Endothelial cell of umbilical vein (primary cell): ENCODE data around the gene CCHCR1. TPM values are rescaled to one million over a fixed set of nuclear protein-coding genes. Genes with fewer than 3 reads are reported as not detected.

Experiments
- BruUV-seq: library from RNA; stranded (reverse); fragments of 400-500 nt; replicated peaks from 2 replicates; lab custom pipeline; 2021; lab: Mats Ljungman, UMichigan
- CTCF ChIA-PET: fragments of 300-600, 350-600 bp; sonication (Branson Sonifier 250); formaldehyde crosslinking; loops from one replicate; lab custom pipeline; 2021; ENCODE audit warnings: antibody characterized with exemption, inconsistent platforms; lab: Charles Lee
- POLR2A ChIA-PET: fragments of 300-600, 350-600 bp; sonication (Branson Sonifier 250); formaldehyde crosslinking; loops from one replicate; lab custom pipeline; 2021; ENCODE audit warnings: antibody characterized with exemption, inconsistent platforms; lab: Charles Lee
- DNase-seq: peaks from one replicate; pipeline ENCODE4 v3.0.0-alpha.2; 2011; ENCODE audit warnings: low read depth, low spot score
- FAIRE-seq: peaks from 2 replicates; lab custom pipeline; 2011; peaks lifted over from hg19 to GRCh38; lab: Jason Lieb, UNC
- H2AFZ ChIP-seq: 2 replicates; pipeline ENCODE4 v1.6.0; 2012; ENCODE audit warnings: low read depth, low read length, control low read depth, inconsistent platforms
- H3K27ac ChIP-seq: 2 replicates; pipeline ENCODE4 v1.5.1; 2011; ENCODE audit warnings: low read depth, mild to moderate bottlenecking, control low read depth, low read length, moderate library complexity; ENCODE audit not compliant: insufficient read depth
- H3K27me3 ChIP-seq, 2 experiments: 2 replicates each; pipeline versions ENCODE4 v1.6.0 to v1.6.1; 2011; ENCODE audit warnings: low read length in 2 of 2, mixed read lengths in 1 of 2; ENCODE audit not compliant: control insufficient read depth in 2 of 2, insufficient read depth in 2 of 2
- H3K36me3 ChIP-seq, 2 experiments: 2 replicates in 1 of 2; 3 replicates in 1 of 2; pipeline ENCODE4 v1.5.1; 2011; ENCODE audit warnings: low read length in 2 of 2, mild to moderate bottlenecking in 1 of 2, moderate library complexity in 1 of 2; ENCODE audit not compliant: control insufficient read depth in 2 of 2, insufficient read depth in 2 of 2; ENCODE audit errors: extremely low read depth in 1 of 2
- H3K4me1 ChIP-seq: 3 replicates; pipeline ENCODE4 v1.5.1; 2011; ENCODE audit warnings: mild to moderate bottlenecking, low read length; ENCODE audit not compliant: control insufficient read depth, insufficient read depth; ENCODE audit errors: extremely low read depth
- H3K4me2 ChIP-seq: 2 replicates; pipeline ENCODE4 v1.6.1; 2011; ENCODE audit warnings: low read length, control low read depth, mixed read lengths; ENCODE audit not compliant: insufficient read depth
- H3K4me3 ChIP-seq, 3 experiments: fragments of 200-600 bp in 1 of 3; sonication (generic), shearing (Covaris generic) in 1 of 3; replicated peaks in 1 of 3; 2 replicates each; pipeline ENCODE4 v1.5.1; 2011 to 2016; ENCODE audit warnings: control low read depth in 3 of 3, low read length in 3 of 3, mild to moderate bottlenecking in 2 of 3, inconsistent platforms in 1 of 3, low read depth in 1 of 3, moderate library complexity in 1 of 3; ENCODE audit not compliant: insufficient read depth in 1 of 3
- H3K79me2 ChIP-seq: 2 replicates; pipeline ENCODE4 v1.6.0; 2012; ENCODE audit warnings: low read length, inconsistent platforms; ENCODE audit not compliant: control insufficient read depth, insufficient read depth
- H3K9ac ChIP-seq: replicated peaks from 2 replicates; pipeline ENCODE3; 2011; ENCODE audit warnings: low read length, control low read depth; ENCODE audit not compliant: insufficient read depth; ENCODE audit errors: extremely low read depth
- H3K9me1 ChIP-seq: replicated peaks from 3 replicates; pipeline ENCODE4 v1.6.0; 2011; ENCODE audit warnings: mild to moderate bottlenecking, low read length; ENCODE audit not compliant: control insufficient read depth, insufficient read depth; ENCODE audit errors: extremely low read depth
- H3K9me3 ChIP-seq: replicated peaks from 2 replicates; pipeline ENCODE4 v1.5.1; 2012; ENCODE audit warnings: low read length, inconsistent platforms; ENCODE audit not compliant: control insufficient read depth, insufficient read depth
- H4K20me1 ChIP-seq: replicated peaks from 2 replicates; pipeline ENCODE3; 2011; ENCODE audit warnings: mild to moderate bottlenecking, low read length; ENCODE audit not compliant: control insufficient read depth, insufficient read depth; ENCODE audit errors: extremely low read depth
- EZH2 ChIP-seq: IDR thresholded peaks from 2 replicates; pipeline ENCODE4 v1.6.1; 2012; ENCODE audit warnings: borderline replicate concordance, low read depth, mild to moderate bottlenecking, moderate library complexity, low read length, inconsistent platforms; ENCODE audit not compliant: severe bottlenecking
- FOS ChIP-seq: IDR thresholded peaks from 2 replicates; pipeline ENCODE4 v1.6.1; 2011; ENCODE audit warnings: mild to moderate bottlenecking, low read length, moderate library complexity, borderline replicate concordance; ENCODE audit not compliant: insufficient read depth
- GATA2 ChIP-seq: IDR thresholded peaks from 2 replicates; pipeline ENCODE4 v1.7.0; 2011; ENCODE audit warnings: low read depth, mild to moderate bottlenecking, moderate library complexity, mixed read lengths, low read length; ENCODE audit not compliant: insufficient read length, insufficient read depth
- JUN ChIP-seq: IDR thresholded peaks from 2 replicates; pipeline ENCODE4 v1.6.1; 2011; ENCODE audit warnings: borderline replicate concordance, low read depth; ENCODE audit not compliant: insufficient read length, insufficient read depth
- MYC ChIP-seq: IDR thresholded peaks from one replicate; pipeline ENCODE4 v1.6.1; 2011; ENCODE audit warnings: mild to moderate bottlenecking, low read depth, low read length
- POLR2A ChIP-seq: IDR thresholded peaks from 2 replicates; pipeline ENCODE4 v1.6.1; 2012; ENCODE audit warnings: low read depth, mild to moderate bottlenecking, control low read depth, low read length
- POLR2AphosphoS5 ChIP-seq: IDR thresholded peaks from 2 replicates; pipeline ENCODE4 v1.6.1; 2012; ENCODE audit warnings: low read depth, mild to moderate bottlenecking, control low read depth, low read length, moderate library complexity; ENCODE audit not compliant: insufficient read depth
- dilution Hi-C: fragments of 300-500 bp; cut with MboI; formaldehyde crosslinking; loops from one replicate; pipeline ENCODE4 v1.15.0; 2019; ENCODE audit warnings: low sequenced_read_pairs; ENCODE audit not compliant: extremely low pct_ligation_motif_present
- intact Hi-C: fragments of 100-400 bp; cut with micrococcal nuclease; formaldehyde crosslinking; loops from one replicate; pipeline ENCODE4 v1.10.0; 2022
- polyA plus RNA-seq, 4 experiments: library from polyadenylated mRNA; depleted of rRNA in 3 of 4; stranded (reverse) in 3 of 4; unstranded in 1 of 4; fragments of >200 nt; gene quantifications; 2 replicates each; pipeline versions ENCODE4 v1.2.1 to v1.2.3, GENCODE V29; 2011 to 2012; ENCODE audit warnings: missing spikeins in 1 of 4
- total RNA-seq: library from RNA; stranded (reverse); gene quantifications from 2 replicates; pipeline ENCODE4 v1.2.3, GENCODE V29; 2021
- TF ChIP-seq, protein P1 (sequence below), 2 donors: IDR thresholded peaks; 1 replicate in 1 of 2; 2 replicates in 1 of 2; pipeline ENCODE4 v1.5.1; 2011; ENCODE audit warnings: low read length in 2 of 2, mild to moderate bottlenecking in 2 of 2, moderate library complexity in 2 of 2, control low read depth in 1 of 2, inconsistent platforms in 1 of 2, low read depth in 1 of 2; ENCODE audit not compliant: insufficient read depth in 1 of 2; ENCODE audit errors: extremely low read depth in 1 of 2
- TF ChIP-seq, protein P2 (sequence below): IDR thresholded peaks from 2 replicates; pipeline ENCODE4 v1.6.1; 2011; ENCODE audit not compliant: insufficient read depth, insufficient read length

CCHCR1 gene
- total and polyA plus RNA-seq, 2 donors (not counting 3 experiments of a cell fraction or from before 2014, with no cell fraction given) = 12.8 to 23.2 TPM

DNA sequence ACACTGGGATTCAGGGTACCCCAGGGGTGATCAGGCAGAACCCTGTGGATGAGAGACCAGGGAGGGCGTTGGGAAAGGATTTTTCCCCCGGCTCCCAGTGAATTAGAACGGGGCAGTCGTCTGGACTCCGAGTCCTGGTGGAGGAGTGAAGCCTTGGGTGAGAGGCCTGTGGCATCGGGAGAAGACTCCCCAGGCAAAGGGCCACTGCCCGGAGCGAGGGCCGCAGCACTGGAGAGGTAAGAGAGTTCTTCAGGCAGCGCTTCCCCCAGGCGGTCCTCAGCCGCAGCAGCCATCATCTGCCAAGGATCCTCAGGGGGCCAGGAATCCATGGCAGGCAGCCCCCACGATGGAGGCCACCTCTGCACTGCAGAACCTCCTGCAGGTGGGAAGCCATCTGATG is 45.9 kb downstream of the CCHCR1 start:
- ChIA-PET CTCF (interaction anchor here (3.5 to 8.2 kb wide), 2 partner anchors 9 to 25 kb away, joined by 14 to 102 read pairs; no protein-coding TSS in a partner anchor), POLR2A (no interaction called here)
- dilution Hi-C loops = no loop called here
- no peak overlapping the region for H3K4me3 ChIP-seq
- no peak overlapping the region for H3K9ac ChIP-seq
- H3K4me2 ChIP-seq = no peak overlapping the region
- DNase-seq (no peak), FAIRE-seq (no peak)
- intact Hi-C loops = no loop called here
- H3K27ac ChIP-seq = no peak overlapping the region
- no peaks in the 10 kb centered on the region for H3K9me3 ChIP-seq
- no TSS peak for BruUV-seq
- peaks cover 21% of the 10 kb centered on the region for H3K4me1 ChIP-seq
- no peaks in the 10 kb centered on the region for H3K36me3 ChIP-seq
- TF ChIP-seq MYC = no peak
- TF ChIP-seq FOS = no peak
- no peak for TF ChIP-seq JUN
- TF ChIP-seq POLR2A = no peak
- H2AFZ ChIP-seq = no peak overlapping the region
- H4K20me1 ChIP-seq = no peaks in the 10 kb centered on the region
- no peaks in the 10 kb centered on the region for H3K9me1 ChIP-seq
- peaks cover 5 to 15% of the 10 kb centered on the region in 2 experiments for H3K27me3 ChIP-seq
- no peaks in the 10 kb centered on the region for H3K79me2 ChIP-seq

DNA sequence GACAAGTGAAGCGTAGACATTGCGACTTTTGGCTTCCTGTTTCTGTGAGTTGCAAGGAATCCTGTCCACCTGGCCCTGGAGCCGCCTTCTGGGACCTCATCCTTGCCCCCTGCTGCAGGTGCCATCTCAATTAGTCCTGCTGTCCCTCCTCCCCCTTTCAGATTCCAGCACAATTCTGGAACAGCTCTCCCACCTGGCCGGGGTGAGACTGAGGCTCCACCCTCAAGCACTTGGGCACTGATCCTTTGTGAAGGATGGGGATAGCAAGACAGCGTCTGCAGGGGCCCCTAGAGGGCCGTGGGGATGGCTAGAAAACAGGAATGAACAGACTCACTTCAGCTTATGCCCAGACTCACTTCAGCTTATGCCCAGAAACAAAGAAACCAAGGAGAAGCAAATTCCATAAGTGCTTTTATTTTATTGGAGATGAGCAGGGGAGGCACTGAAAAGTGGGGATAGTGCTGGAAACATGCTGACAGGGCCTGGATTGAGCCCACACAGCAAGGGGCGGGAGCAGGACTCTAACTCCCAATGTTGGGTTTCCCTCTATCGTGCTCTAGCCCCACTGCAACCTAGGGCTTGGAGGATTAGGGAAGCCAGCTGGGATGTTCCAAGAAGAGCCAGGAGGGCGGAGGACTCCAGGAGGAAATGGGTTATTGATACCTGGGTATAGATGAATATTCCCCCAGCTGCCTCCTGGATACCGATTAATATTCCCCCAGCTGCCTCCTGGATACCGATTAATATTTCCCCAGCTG is 46.6 kb downstream of the CCHCR1 start:
- H3K4me2 ChIP-seq = no peak overlapping the region
- no peak overlapping the region for H3K9ac ChIP-seq
- H3K27me3 ChIP-seq = peaks cover 5 to 15% of the 10 kb centered on the region in 2 experiments
- no peaks in the 10 kb centered on the region for H3K79me2 ChIP-seq
- dilution Hi-C loops (no loop called here), intact Hi-C loops (no loop called here)
- H3K27ac ChIP-seq = no peak overlapping the region
- peaks cover 21% of the 10 kb centered on the region for H3K4me1 ChIP-seq
- ChIA-PET CTCF (interaction anchor here (0.7 to 1.7 kb wide), 2 partner anchors 24 to 41 kb away, joined by 3 to 10 read pairs; no protein-coding TSS in a partner anchor), POLR2A (no interaction called here)
- TF ChIP-seq FOS (no peak), EZH2 (no peak), MYC (no peak), GATA2 (no peak), JUN (no peak), POLR2AphosphoS5 (no peak), POLR2A (no peak)
- TF ChIP-seq, protein P1, sequence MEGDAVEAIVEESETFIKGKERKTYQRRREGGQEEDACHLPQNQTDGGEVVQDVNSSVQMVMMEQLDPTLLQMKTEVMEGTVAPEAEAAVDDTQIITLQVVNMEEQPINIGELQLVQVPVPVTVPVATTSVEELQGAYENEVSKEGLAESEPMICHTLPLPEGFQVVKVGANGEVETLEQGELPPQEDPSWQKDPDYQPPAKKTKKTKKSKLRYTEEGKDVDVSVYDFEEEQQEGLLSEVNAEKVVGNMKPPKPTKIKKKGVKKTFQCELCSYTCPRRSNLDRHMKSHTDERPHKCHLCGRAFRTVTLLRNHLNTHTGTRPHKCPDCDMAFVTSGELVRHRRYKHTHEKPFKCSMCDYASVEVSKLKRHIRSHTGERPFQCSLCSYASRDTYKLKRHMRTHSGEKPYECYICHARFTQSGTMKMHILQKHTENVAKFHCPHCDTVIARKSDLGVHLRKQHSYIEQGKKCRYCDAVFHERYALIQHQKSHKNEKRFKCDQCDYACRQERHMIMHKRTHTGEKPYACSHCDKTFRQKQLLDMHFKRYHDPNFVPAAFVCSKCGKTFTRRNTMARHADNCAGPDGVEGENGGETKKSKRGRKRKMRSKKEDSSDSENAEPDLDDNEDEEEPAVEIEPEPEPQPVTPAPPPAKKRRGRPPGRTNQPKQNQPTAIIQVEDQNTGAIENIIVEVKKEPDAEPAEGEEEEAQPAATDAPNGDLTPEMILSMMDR (IDR thresholded peaks at IDR 0.05; ENCODE audit: extremely low read depth in 1 of 2, insufficient read depth in 1 of 2, low read depth in 1 of 2, low read length in 2 of 2) = no peak
- TF ChIP-seq, protein P2, sequence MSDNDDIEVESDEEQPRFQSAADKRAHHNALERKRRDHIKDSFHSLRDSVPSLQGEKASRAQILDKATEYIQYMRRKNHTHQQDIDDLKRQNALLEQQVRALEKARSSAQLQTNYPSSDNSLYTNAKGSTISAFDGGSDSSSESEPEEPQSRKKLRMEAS = no peak
- DNase-seq = no peak
- H3K9me1 ChIP-seq = no peaks in the 10 kb centered on the region
- no peaks in the 10 kb centered on the region for H3K36me3 ChIP-seq
- no peak overlapping the region for H3K4me3 ChIP-seq
- no peak overlapping the region for H2AFZ ChIP-seq
- BruUV-seq = no TSS peak
- H4K20me1 ChIP-seq = no peaks in the 10 kb centered on the region
- FAIRE-seq = no peak
- H3K9me3 ChIP-seq = no peaks in the 10 kb centered on the region
